Measurements from ENCODE around the gene GNB5. TPM values are rescaled to one million over a fixed set of nuclear protein-coding genes. Genes with fewer than 3 reads are reported as not detected.

Gene GNB5
- total RNA-seq, 1 experiment from 2014 or later: 29.8 TPM

- Histone ChIP-seq H2AFZ (ENCODE audit: low read length) (no peak overlapping the region), H3K23me2 (ENCODE audit: insufficient read length, low read depth, low read length, poor library complexity, severe bottlenecking) (no peaks in the 10 kb centered on the region), H3K27ac (ENCODE audit: insufficient read length, low read depth, low read length) (no peak overlapping the region), H4K5ac (ENCODE audit: insufficient read length, low read depth, low read length) (no peak overlapping the region), H2AK5ac (ENCODE audit: insufficient read length, low read length) (no peak overlapping the region), H3K14ac (ENCODE audit: insufficient read depth, low read length) (no peak overlapping the region), H2BK20ac (ENCODE audit: low read depth, low read length, poor library complexity, severe bottlenecking) (no peak overlapping the region), H3K4me2 (ENCODE audit: insufficient read depth, insufficient read length, low read length) (no peak overlapping the region), H2BK15ac (ENCODE audit: low read depth, low read length) (no peak overlapping the region), H3K18ac (ENCODE audit: insufficient read length, low read depth, low read length) (no peak overlapping the region), H3K9ac (ENCODE audit: extremely low read depth, insufficient read length, low read length) (no peak overlapping the region), H3K27me3 (ENCODE audit: insufficient read depth, low read length) (no peaks in the 10 kb centered on the region), H3K23ac (ENCODE audit: insufficient read length, low read depth, low read length) (no peak overlapping the region), H3K4me1 (ENCODE audit: insufficient read depth, low read length) (no peaks in the 10 kb centered on the region), H2BK5ac (ENCODE audit: insufficient read length, low read length) (no peak overlapping the region), H3T11ph (ENCODE audit: low read length) (no peak overlapping the region), H4K8ac (replicated peaks; ENCODE audit: insufficient read length, low read depth, low read length) (no peak overlapping the region), H3K79me2 (ENCODE audit: insufficient read depth, low read length) (no peaks in the 10 kb centered on the region), H3K4ac (ENCODE audit: low read depth, low read length) (no peak overlapping the region), H3K56ac (ENCODE audit: insufficient read length, low read depth, low read length) (no peak overlapping the region), H3K79me1 (ENCODE audit: insufficient read depth, low read depth, low read length, poor library complexity, severe bottlenecking) (no peaks in the 10 kb centered on the region), H3K9me3 (ENCODE audit: control insufficient read depth, low read depth, low read length) (no peaks in the 10 kb centered on the region), H2BK12ac (ENCODE audit: insufficient read length, low read depth, low read length) (no peak overlapping the region), H4K91ac (ENCODE audit: insufficient read length, low read depth, low read length) (no peak overlapping the region), H4K20me1 (ENCODE audit: control insufficient read depth, insufficient read depth, insufficient read length) (no peaks in the 10 kb centered on the region), H2BK120ac (ENCODE audit: low read depth, low read length, poor library complexity, severe bottlenecking) (no peak overlapping the region)
- TF ChIP-seq, protein P1, sequence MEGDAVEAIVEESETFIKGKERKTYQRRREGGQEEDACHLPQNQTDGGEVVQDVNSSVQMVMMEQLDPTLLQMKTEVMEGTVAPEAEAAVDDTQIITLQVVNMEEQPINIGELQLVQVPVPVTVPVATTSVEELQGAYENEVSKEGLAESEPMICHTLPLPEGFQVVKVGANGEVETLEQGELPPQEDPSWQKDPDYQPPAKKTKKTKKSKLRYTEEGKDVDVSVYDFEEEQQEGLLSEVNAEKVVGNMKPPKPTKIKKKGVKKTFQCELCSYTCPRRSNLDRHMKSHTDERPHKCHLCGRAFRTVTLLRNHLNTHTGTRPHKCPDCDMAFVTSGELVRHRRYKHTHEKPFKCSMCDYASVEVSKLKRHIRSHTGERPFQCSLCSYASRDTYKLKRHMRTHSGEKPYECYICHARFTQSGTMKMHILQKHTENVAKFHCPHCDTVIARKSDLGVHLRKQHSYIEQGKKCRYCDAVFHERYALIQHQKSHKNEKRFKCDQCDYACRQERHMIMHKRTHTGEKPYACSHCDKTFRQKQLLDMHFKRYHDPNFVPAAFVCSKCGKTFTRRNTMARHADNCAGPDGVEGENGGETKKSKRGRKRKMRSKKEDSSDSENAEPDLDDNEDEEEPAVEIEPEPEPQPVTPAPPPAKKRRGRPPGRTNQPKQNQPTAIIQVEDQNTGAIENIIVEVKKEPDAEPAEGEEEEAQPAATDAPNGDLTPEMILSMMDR (conservative IDR thresholded peaks at IDR 0.05): no peak
- Mint-ChIP-seq H3K36me3 (ENCODE audit: insufficient read depth in 1 of 3, low read depth in 3 of 3) (no peaks in the 10 kb centered on the region), H3K9me3 (no peaks in the 10 kb centered on the region), H3K27ac (no peak overlapping the region), H3K4me3 (no peak overlapping the region), H3K27me3 (ENCODE audit: low read depth) (no peaks in the 10 kb centered on the region), H3K4me1 (peaks cover 13 to 18% of the 10 kb centered on the region in 2 experiments; a peak in 3 of 4 replicates)
- no peak for DNase-seq
- no CpG with 5 or more reads among the region's 5 CpGs for WGBS (ENCODE audit: extremely low coverage, insufficient read length, low lambda C conversion rate)
Measured at GRCh38 chr15:52080031-52080430, 111.2 kb downstream of the GNB5 start.

Data from H9 (cell line).